GM19455 (cell line): Measurements from ENCODE around the gene SCNN1A.

Experiments used
- ATAC-seq: cut with Tn5 transposase; IDR thresholded peaks from one replicate; pipeline ENCODE4 v1.9.1; 2021; ENCODE audit not compliant: unreplicated experiment

SCNN1A gene

DNA sequence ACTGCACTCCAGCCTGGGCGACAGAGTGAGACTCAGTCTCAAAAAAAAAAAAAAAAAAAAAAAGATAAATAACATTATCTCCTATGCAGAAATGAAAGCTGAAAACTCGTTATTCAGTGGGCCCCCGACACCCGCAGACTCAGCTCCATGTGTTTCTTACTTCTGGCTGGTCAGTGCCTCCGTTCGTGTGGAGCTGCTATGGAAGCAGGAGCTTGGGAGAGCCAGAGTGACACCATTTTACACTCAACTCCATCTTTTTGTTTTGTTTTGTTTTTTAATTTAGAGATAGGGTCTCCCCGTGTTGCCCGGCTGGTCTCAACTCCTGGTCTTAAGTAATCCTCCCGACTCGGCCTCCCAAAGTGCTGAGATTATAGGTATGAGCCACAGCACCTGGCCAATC is 78.2 kb downstream of the SCNN1A start:
- no peak for ATAC-seq
